IMR-90 (cell line): ENCODE measurements around the gene PSAP. TPM values are rescaled to one million over a fixed set of nuclear protein-coding genes. Genes with fewer than 3 reads are reported as not detected.
"Not testable (repeated sequence)": the region's sequence is repeated elsewhere in the genome, so short reads cannot be mapped to it uniquely, and the experiment has no call there.

ENCODE experiments used
- ATAC-seq: fragments of 200-7000 bp; cut with Tn5 transposase; 2 replicates; pipeline ENCODE4 v1.9.1; 2020; ENCODE audit warnings: low read depth, mild to moderate bottlenecking, moderate library complexity
- BruUV-seq: library from RNA; stranded (reverse); fragments of 400-500 nt; replicated peaks from 2 replicates; lab custom pipeline; 2021; lab: Mats Ljungman, UMichigan
- CTCF ChIA-PET: fragments of 300-600 bp; formaldehyde crosslinking; extraction: SDS; loops from one replicate; lab custom pipeline; 2021; ENCODE audit warnings: antibody characterized with exemption; lab: Yijun Ruan, JAX
- POLR2A ChIA-PET: fragments of 300-600 bp; sonication (Branson Sonifier 250); formaldehyde crosslinking; loops from one replicate; lab custom pipeline; 2022; ENCODE audit warnings: antibody characterized with exemption; ENCODE audit not compliant: unreplicated experiment; lab: Charles Lee
- DNase-seq: peaks from one replicate; pipeline ENCODE4 v3.0.0; 2013
- H2AFZ ChIP-seq: replicated peaks from 2 replicates; pipeline ENCODE3; 2013; ENCODE audit warnings: low read length, mild to moderate bottlenecking; ENCODE audit not compliant: poor library complexity
- H2AK5ac ChIP-seq: 2 replicates; pipeline ENCODE4 v1.6.1; 2013; ENCODE audit warnings: low read depth, low read length, inconsistent platforms
- H2AK9ac ChIP-seq: replicated peaks from 2 replicates; pipeline ENCODE3; 2013; ENCODE audit warnings: mild to moderate bottlenecking, low read depth, low read length, moderate library complexity; ENCODE audit not compliant: poor library complexity
- H2BK120ac ChIP-seq: 2 replicates; pipeline ENCODE4 v1.6.1; 2013; ENCODE audit warnings: low read depth, low read length, inconsistent platforms
- H2BK15ac ChIP-seq: 3 replicates; pipeline ENCODE4 v1.6.1; 2013; ENCODE audit warnings: low read depth, low read length, inconsistent platforms
- H2BK20ac ChIP-seq: 2 replicates; pipeline ENCODE4 v1.6.1; 2013; ENCODE audit warnings: low read depth, mild to moderate bottlenecking, inconsistent platforms, low read length, moderate library complexity
- H2BK5ac ChIP-seq: 2 replicates; pipeline ENCODE4 v1.6.1; 2013; ENCODE audit warnings: mild to moderate bottlenecking, low read depth, low read length, inconsistent platforms; ENCODE audit not compliant: poor library complexity, severe bottlenecking
- H3K14ac ChIP-seq: replicated peaks from 2 replicates; pipeline ENCODE4 v1.6.1; 2013; ENCODE audit warnings: low read depth, low read length, inconsistent platforms
- H3K18ac ChIP-seq: 2 replicates; pipeline ENCODE4 v1.6.1; 2013; ENCODE audit warnings: low read depth, low read length, control low read depth
- H3K23ac ChIP-seq: 2 replicates; pipeline ENCODE4 v1.6.1; 2013; ENCODE audit warnings: low read depth, low read length, inconsistent platforms
- H3K27ac ChIP-seq: 2 replicates; pipeline ENCODE4 v1.5.1; 2013; ENCODE audit warnings: mild to moderate bottlenecking, control low read depth, low read length; ENCODE audit not compliant: insufficient read depth
- H3K27me3 ChIP-seq: 2 replicates; pipeline ENCODE4 v1.6.1; 2013; ENCODE audit warnings: low read length; ENCODE audit not compliant: control insufficient read depth, insufficient read depth
- H3K36me3 ChIP-seq: 2 replicates; pipeline ENCODE4 v1.6.1; 2013; ENCODE audit warnings: low read length, mixed read lengths; ENCODE audit not compliant: control insufficient read depth, insufficient read depth
- H3K4ac ChIP-seq: 2 replicates; pipeline ENCODE4 v1.6.1; 2013; ENCODE audit warnings: low read depth, low read length, inconsistent platforms
- H3K4me1 ChIP-seq: 2 replicates; pipeline ENCODE4 v1.6.1; 2013; ENCODE audit warnings: low read length, mixed read lengths; ENCODE audit not compliant: control insufficient read depth, insufficient read depth
- H3K4me2 ChIP-seq: 2 replicates; pipeline ENCODE4 v1.6.1; 2013; ENCODE audit warnings: low read depth, mild to moderate bottlenecking, control low read depth, low read length, moderate library complexity
- H3K4me3 ChIP-seq: 2 replicates; pipeline ENCODE4 v1.5.1; 2013; ENCODE audit warnings: low read depth, mild to moderate bottlenecking, control low read depth, low read length, moderate library complexity; ENCODE audit not compliant: insufficient read depth
- H3K56ac ChIP-seq: 2 replicates; pipeline ENCODE4 v1.6.1; 2013; ENCODE audit warnings: low read length, inconsistent platforms; ENCODE audit not compliant: insufficient read depth; ENCODE audit errors: extremely low read depth
- H3K79me1 ChIP-seq, 2 experiments: 2 replicates each; pipeline ENCODE4 v1.6.1; 2013; ENCODE audit warnings: low read length in 2 of 2, inconsistent platforms in 1 of 2, low read depth in 1 of 2
- H3K9ac ChIP-seq: 2 replicates; pipeline ENCODE4 v1.6.1; 2013; ENCODE audit warnings: low read depth, low read length, control low read depth
- H3K9me1 ChIP-seq: 2 replicates; pipeline ENCODE4 v1.6.1; 2013; ENCODE audit warnings: low read length, inconsistent platforms; ENCODE audit not compliant: insufficient read depth
- H3K9me3 ChIP-seq: 2 replicates; pipeline ENCODE4 v1.6.1; 2013; ENCODE audit warnings: low read length; ENCODE audit not compliant: control insufficient read depth, insufficient read depth
- H4K20me1 ChIP-seq: 2 replicates; pipeline ENCODE4 v1.6.1; 2013; ENCODE audit warnings: low read length, inconsistent platforms; ENCODE audit not compliant: insufficient read depth
- H4K5ac ChIP-seq: 2 replicates; pipeline ENCODE4 v1.6.1; 2013; ENCODE audit warnings: mild to moderate bottlenecking, low read depth, low read length, control low read depth
- H4K8ac ChIP-seq, 2 experiments: 2 replicates each; pipeline ENCODE4 v1.6.1; 2013; ENCODE audit warnings: low read depth in 2 of 2, low read length in 2 of 2, control low read depth in 1 of 2, inconsistent platforms in 1 of 2
- H4K91ac ChIP-seq: 2 replicates; pipeline ENCODE4 v1.6.1; 2013; ENCODE audit warnings: low read depth, low read length, inconsistent platforms; ENCODE audit not compliant: insufficient read depth
- WGBS, 2 experiments: methylation state at CpG; one replicate each; pipeline versions ENCODE4 v1.1.5 to v1.1.7; 2013; ENCODE audit warnings: missing lambda C conversion rate in 2 of 2; ENCODE audit not compliant: insufficient read length in 1 of 2; ENCODE audit errors: extremely low coverage in 2 of 2; 5-methylcytosine and 5-hydroxymethylcytosine counted together
- dilution Hi-C: fragments of 300-500 bp; cut with HindIII; formaldehyde crosslinking; loops from one replicate; pipeline ENCODE4 v1.14.3; 2018; ENCODE audit warnings: low sequenced_read_pairs; ENCODE audit not compliant: unreplicated experiment
- in situ Hi-C: fragments of 300-500 bp; cut with MboI; formaldehyde crosslinking; loops from 3 replicates; pipeline ENCODE4 v1.14.3; 2019; ENCODE audit warnings: low sequenced_read_pairs, inconsistent platforms, mixed read lengths
- intact Hi-C: fragments of 100-400 bp; cut with micrococcal nuclease; formaldehyde crosslinking; loops from 2 replicates; pipeline ENCODE4 v1.10.0; 2022
- polyA plus RNA-seq, 3 experiments: library from polyadenylated mRNA; depleted of rRNA; stranded (reverse); fragments of >200 nt; gene quantifications; 2 replicates each; pipeline ENCODE4 v1.2.3, GENCODE V29; 2012; ENCODE audit warnings: low replicate concordance in 1 of 3
- total RNA-seq: library from RNA; depleted of rRNA; stranded (reverse); fragments of >200 nt; gene quantifications from 2 replicates; pipeline ENCODE4 v1.2.3, GENCODE V29; 2012

The PSAP gene
- total and polyA plus RNA-seq, 2 of the 4 experiments (the other 2 are of a cell fraction) = 216 to 876 TPM

DNA sequence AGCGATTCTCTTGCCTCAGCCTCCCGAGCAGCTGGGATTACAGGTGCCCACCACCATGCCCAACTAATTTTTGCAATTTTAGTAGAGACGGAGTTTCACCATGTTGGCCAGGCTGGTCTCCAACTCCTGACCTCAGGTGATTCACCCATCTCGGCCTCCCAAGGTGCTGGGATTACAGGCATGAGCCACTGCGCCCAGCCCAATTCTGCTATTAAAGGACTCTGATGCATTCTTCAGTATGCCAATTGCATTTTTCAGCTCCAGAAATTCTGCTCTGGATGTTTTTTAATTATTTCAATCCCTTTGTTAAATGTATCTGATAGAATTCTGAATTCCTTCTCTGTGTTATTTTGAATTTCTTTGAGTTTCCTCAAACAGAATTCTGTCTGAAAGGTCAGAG lies 47.3 kb upstream of the PSAP start:
- H3K27me3 ChIP-seq, H4K8ac ChIP-seq, H3K14ac ChIP-seq, CTCF ChIA-PET, H3K9ac ChIP-seq, H2BK5ac ChIP-seq, H2AFZ ChIP-seq, H3K9me3 ChIP-seq, BruUV-seq, H3K23ac ChIP-seq, H3K4me1 ChIP-seq, H4K20me1 ChIP-seq, H3K79me1 ChIP-seq, ATAC-seq, H3K4me2 ChIP-seq, H3K27ac ChIP-seq, H3K9me1 ChIP-seq, H4K5ac ChIP-seq, H3K4me3 ChIP-seq, H2BK120ac ChIP-seq, H3K18ac ChIP-seq, POLR2A ChIA-PET, dilution Hi-C loops, in situ Hi-C loops, H2BK20ac ChIP-seq, H3K56ac ChIP-seq, H2AK5ac ChIP-seq, H3K4ac ChIP-seq, DNase-seq, H2BK15ac ChIP-seq, H2AK9ac ChIP-seq, H4K91ac ChIP-seq, H3K36me3 ChIP-seq: not testable (repeated sequence)
- intact Hi-C loops = loop anchor here (5.0 kb wide), 2 partner anchors 59 to 429 kb away; no protein-coding TSS in a partner anchor
- WGBS, 2 experiments = 82% methylated on average over 4 of the region's 5 CpGs; no CpG with 5 or more reads in 1 of the 2 experiments
